GM19238 (cell line): ENCODE measurements around the gene LRRC74A.

Experiments
- DNase-seq: peaks from one replicate; pipeline ENCODE4 v3.0.0; 2011; ENCODE audit warnings: low spot score; ENCODE audit not compliant: insufficient read length

The LRRC74A gene

GRCh38 chr14:76846331-76847047 is 20.3 kb downstream of the LRRC74A start:
- no peak for DNase-seq

- DNase-seq: no peak
These were observed 22.7 kb downstream of the LRRC74A start for GRCh38 chr14:76848879-76849278.

GRCh38 chr14:76855066-76855465 is 28.9 kb downstream of the LRRC74A start:
- no peak for DNase-seq

- no peak for DNase-seq
These were observed 30.6 kb downstream of the LRRC74A start for GRCh38 chr14:76856769-76857168.

- DNase-seq: no peak
These were observed 35.5 kb downstream of the LRRC74A start for GRCh38 chr14:76861574-76862255.

- no peak for DNase-seq
These were observed 36.5 kb downstream of the LRRC74A start for GRCh38 chr14:76862546-76863282.

- peak; percentile 39 for DNase-seq
These were observed 37.7 kb downstream of the LRRC74A start for GRCh38 chr14:76863724-76864407.

- DNase-seq: no peak
These were observed 40.2 kb downstream of the LRRC74A start for GRCh38 chr14:76866456-76866855.

- DNase-seq: peak; percentile 25
These were observed 41.6 kb downstream of the LRRC74A start for GRCh38 chr14:76867516-76868453.

- no peak for DNase-seq
These were observed 42.4 kb downstream of the LRRC74A start for GRCh38 chr14:76868454-76869170.

- DNase-seq: no peak
These were observed 44.0 kb downstream of the LRRC74A start for GRCh38 chr14:76870166-76870565.

- DNase-seq: peak; percentile 63
These were observed 46.7 kb downstream of the LRRC74A start for GRCh38 chr14:76872796-76873432.

- no peak for DNase-seq
These were observed 48.5 kb downstream of the LRRC74A start for GRCh38 chr14:76874734-76875133.

- no peak for DNase-seq
These were observed 49.9 kb downstream of the LRRC74A start for GRCh38 chr14:76876076-76876475.

GRCh38 chr14:76877871-76878270 is 51.7 kb downstream of the LRRC74A start:
- no peak for DNase-seq

GRCh38 chr14:76880449-76880848 is 54.2 kb downstream of the LRRC74A start:
- DNase-seq: no peak

GRCh38 chr14:76881348-76881747 is 55.1 kb downstream of the LRRC74A start:
- no peak for DNase-seq

GRCh38 chr14:76882651-76883050 is 56.4 kb downstream of the LRRC74A start:
- DNase-seq: no peak

- no peak for DNase-seq
These were observed 57.2 kb downstream of the LRRC74A start for GRCh38 chr14:76883447-76883846.
